ENCODE data around the gene PMF1.
"Not testable (repeated sequence)": the region's sequence is repeated elsewhere in the genome, so short reads cannot be mapped to it uniquely, and the experiment has no call there.

PMF1 gene

GRCh38 chr1:156198831-156199349, 13.9 kb upstream of the PMF1 start:
- DNase-seq, result no peak

- no peak for DNase-seq
Observed at GRCh38 chr1:156200044-156200443, 12.8 kb upstream of the PMF1 start.

DNA sequence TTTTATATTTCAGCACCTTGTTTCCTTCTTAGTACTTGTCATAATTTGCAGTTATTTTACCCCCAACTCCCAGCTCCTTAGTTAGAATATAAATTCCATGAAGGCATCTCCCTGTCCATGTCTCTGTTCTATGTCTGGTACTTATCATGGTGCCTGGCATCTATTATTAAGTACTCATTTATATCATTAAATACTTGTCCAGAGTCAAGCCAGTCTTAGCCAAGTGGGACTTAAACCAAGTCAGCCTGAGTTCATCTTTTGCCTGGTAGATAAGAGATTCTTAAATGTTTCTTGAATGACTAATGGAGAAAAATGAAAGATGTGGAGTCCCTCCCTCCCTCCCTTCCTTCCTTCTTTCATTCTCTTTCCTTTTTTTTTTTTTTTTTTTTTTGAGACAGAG, 9.5 kb upstream of the PMF1 start:
- no peak for DNase-seq

DNA sequence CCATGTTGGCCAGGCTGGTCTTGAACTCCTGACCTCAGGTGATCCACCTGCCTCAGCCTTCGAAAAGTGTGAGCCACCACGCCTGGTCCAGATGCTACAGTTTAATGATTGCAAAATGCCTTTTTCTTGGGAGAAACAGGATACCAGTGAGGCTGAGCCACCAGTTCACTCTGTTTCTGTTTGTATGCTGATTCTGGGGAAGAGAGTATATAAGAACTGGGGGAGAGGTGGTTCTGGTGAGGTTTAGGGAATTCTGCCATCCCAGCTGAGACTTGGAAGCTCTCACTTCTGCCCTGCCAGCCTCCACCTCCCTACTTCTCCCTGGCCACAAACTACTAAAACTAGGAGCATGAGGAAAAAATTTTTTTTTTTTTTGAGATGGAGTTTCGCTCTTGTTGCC, 8.1 kb upstream of the PMF1 start:
- no peak for DNase-seq

DNA sequence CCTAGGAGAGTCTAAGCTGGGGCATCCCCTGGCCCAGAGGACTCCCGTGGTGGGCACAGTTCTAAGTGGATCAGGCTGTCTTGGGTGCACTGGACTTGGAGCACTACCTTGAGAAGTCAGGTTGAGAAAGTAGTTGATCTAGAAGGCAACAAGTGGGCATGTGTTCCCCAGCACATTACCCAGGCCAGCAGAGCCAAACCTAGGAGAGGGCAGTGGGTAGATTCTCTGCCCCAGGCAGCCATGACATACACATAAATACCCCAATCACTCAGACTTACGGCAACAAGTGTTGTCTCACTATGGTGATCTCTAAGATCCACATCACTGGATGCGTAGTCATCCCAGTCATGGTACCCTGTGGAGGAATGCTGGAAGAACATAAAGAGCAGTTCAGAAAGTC, 1.6 kb upstream of the PMF1 start:
- no peak for DNase-seq

- DNase-seq, result no peak
Observed at GRCh38 chr1:156212130-156212529, 677 bp upstream of the PMF1 start.

DNA sequence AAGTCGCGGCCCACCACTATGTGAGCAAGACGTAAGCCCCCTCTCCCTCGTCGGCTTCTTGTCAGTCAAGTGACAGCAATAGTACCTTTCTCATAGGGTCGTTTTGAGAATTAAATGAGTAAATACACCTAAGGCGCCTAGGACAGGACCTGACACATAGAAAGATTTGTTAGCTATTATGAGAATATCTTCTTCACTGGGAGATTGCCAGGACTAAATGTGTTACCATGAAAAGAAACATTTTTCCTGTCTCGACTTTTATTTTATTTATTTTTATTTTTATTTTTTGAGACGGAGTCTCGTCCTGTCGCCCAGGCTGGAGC, 798 bp downstream of the PMF1 start:
- no peak for DNase-seq

DNA sequence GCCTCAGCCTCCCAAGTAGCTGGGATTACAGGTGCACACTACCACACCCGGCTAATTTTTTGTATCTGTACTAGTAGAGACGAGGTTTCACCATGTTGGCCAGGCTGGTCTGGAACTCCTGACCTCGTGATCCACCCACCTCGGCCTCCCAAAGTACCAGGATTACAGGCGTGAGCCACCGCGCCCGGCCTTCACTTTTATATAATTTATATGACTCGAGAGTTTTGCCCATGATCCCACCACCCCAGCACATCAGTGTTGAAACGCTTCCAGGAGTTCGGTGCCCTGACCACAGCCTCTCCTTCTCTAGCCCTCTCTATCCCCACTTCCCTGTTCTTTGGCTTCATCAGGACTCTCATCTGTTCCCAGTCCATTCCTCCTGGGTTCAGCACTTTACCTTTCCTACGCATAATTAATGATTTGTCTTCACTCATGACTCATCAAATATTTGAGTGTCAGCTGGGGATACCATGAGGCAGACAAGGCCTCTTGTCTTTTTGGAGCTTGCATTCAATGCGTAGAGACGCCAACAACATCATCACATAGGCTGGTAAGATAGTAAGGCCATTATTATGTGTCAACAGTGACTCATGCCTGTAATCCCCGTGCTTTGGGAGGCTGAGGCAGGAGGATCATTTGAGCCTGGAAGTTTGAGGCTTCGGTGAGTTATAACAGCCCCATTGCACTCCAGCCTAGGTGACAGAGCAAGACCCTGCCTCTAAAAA, 1.4 kb downstream of the PMF1 start:
- DNase-seq, result peak in 1 of 2 experiments; percentile 23

- not testable (repeated sequence) for DNase-seq
Observed at GRCh38 chr1:156216361-156217086, 3.7 kb downstream of the PMF1 start.

GRCh38 chr1:156217871-156218270, 5.1 kb downstream of the PMF1 start:
- peak in 1 of 2 experiments; percentile 57 for DNase-seq

- DNase-seq, result no peak
Observed at GRCh38 chr1:156220226-156220625, 7.4 kb downstream of the PMF1 start.

DNA sequence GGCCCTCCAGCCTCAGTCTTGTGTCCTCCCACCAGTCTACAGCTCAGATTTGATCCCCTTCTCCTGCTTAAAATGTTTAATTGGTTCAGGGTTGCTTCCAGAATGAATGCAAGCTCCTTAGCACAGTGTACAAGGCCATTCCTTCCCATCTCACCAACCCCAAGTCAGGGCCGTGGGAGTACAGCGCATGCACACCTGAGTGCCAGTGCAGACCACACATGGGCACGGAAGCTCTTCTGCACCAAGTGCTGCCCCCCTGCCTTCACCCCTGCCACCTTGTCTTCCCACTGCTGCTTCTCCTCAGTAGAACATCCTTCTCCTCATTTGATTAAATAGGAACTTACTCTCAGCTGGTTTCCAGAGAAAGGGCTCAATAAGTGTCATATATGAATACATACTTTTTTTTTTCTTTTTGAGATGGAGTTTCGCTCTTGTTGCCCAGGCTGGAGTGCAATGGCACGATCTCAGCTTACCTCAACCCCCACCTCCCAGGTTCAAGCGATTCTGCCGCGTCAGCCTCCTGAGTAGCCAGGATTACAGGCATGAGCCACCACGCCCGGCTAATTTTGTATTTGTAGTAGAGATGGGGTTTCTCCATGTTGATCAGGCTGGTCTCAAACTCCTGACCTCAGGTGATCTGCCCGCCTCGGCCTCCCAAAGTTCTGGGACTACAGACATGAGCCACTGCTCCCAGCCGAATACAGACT, 9.3 kb downstream of the PMF1 start:
- no peak for DNase-seq

GRCh38 chr1:156225677-156226014, 12.8 kb downstream of the PMF1 start:
- DNase-seq, result no peak

- DNase-seq, result no peak
Observed at GRCh38 chr1:156226116-156226538, 13.3 kb downstream of the PMF1 start.

- no peak for DNase-seq
Observed at GRCh38 chr1:156226782-156227181, 14.0 kb downstream of the PMF1 start.

DNA sequence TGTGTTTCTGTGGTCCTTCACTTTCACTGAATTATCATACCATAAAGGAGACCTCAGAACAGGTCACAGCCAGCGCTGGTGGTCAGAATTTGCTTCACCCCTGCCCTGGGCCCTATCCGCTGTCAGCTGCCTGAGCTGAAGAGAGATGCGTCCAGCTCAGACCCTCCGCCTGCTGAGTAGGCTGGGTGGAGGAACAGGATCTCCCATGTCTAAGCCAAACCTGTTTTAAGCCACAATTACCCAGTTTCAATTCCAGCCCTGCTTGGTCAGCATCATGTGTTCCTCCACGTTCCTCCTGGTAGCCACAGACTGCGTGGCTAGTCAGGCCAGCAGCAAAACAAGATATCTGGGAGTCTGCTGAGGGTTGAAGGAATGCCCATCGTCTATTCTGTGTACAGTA, 15.7 kb downstream of the PMF1 start:
- DNase-seq, result no peak

- no peak for DNase-seq
Observed at GRCh38 chr1:156229809-156230472, 17.1 kb downstream of the PMF1 start.

- DNase-seq, result no peak
Observed at GRCh38 chr1:156230473-156230837, 17.6 kb downstream of the PMF1 start.

GRCh38 chr1:156232201-156232894, 19.5 kb downstream of the PMF1 start:
- no peak for DNase-seq

DNA sequence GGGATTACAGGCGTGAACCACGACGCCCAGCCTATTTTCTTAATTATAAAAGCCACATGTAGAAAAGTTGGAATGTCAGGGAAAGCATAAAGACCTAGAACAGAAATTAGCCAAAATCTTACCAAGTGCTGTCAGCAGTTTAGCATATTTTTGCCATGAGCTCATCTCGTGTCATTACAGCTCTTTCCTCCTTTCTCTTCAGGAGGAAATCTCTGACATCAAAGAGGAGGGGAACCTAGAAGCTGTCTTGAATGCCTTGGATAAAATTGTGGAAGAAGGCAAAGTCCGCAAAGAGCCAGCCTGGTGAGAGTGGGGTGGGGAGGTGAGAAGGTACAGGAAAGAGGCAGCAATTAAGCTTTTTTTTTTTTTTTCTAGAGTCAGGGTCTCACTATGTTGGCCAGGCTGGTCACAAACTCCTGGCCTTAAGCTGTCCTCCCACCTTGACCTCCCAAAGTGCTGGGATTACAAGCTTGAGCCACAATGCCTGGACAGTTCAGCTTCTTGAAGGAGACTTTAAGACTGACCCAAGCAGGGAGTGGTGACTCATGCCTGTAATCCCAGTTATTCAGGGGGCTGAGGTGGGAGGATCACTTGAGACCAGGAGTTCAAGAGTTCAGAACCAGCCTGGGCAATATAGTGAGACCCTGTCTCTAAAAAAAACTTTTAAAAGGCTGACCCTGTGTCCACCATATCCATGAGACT, 20.8 kb downstream of the PMF1 start:
- DNase-seq, result no peak

DNA sequence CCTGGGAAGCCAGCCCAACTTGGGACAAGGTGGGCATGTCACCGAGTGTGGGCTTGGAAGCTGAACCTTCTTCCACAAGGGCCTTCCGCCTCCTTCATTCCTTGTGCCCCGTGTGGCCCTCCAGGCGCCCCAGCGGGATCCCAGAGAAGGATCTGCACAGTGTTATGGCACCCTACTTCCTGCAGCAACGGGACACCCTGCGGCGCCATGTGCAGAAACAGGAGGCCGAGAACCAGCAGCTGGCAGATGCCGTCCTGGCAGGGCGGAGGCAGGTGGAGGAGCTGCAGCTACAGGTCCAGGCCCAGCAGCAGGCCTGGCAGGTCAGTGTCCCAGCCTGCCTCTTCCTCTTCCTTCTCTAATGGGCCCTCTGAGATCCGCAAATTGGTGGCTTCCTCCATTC, 23.4 kb downstream of the PMF1 start:
- no peak for DNase-seq

- DNase-seq, result no peak
Observed at GRCh38 chr1:156238248-156238647, 25.4 kb downstream of the PMF1 start.

Data from stimulated activated CD4-positive, alpha-beta T cell treated with anti-CD3 and anti-CD28 coated beads, Interleukin-4, amount 100 ng/mL, for 4 hours (primary cell).